Kidney (tissue), 14 donors: ENCODE data around the gene ATP11C. TPM values are rescaled to one million over a fixed set of nuclear protein-coding genes. Genes with fewer than 3 reads are reported as not detected.

Experiments
- DNase-seq, 5 donors: peaks; one replicate each; pipeline ENCODE4 v3.0.0-alpha.2; 2013 to 2020
- FAIRE-seq: peaks from 2 replicates; lab custom pipeline; 2012; peaks lifted over from hg19 to GRCh38; lab: Jason Lieb, UNC
- H3K27ac ChIP-seq, 2 donors: one replicate each; pipeline ENCODE4 v1.7.0; 2013; ENCODE audit warnings: low read depth in 2 of 2, low read length in 2 of 2, inconsistent platforms in 1 of 2
- H3K27me3 ChIP-seq: one replicate; pipeline ENCODE4 v1.7.1; 2013; ENCODE audit warnings: low read length, inconsistent platforms; ENCODE audit not compliant: control insufficient read depth, insufficient read depth
- H3K36me3 ChIP-seq, 3 donors: one replicate each; pipeline versions ENCODE4 v1.7.0 to v1.7.1; 2013; ENCODE audit warnings: low read length in 3 of 3, control low read depth in 1 of 3, inconsistent platforms in 1 of 3; ENCODE audit not compliant: insufficient read depth in 3 of 3, control insufficient read depth in 2 of 3
- H3K4me1 ChIP-seq, 3 donors: one replicate each; pipeline versions ENCODE4 v1.7.0 to v1.7.1; 2013; ENCODE audit warnings: low read length in 3 of 3, inconsistent platforms in 1 of 3, low read depth in 1 of 3; ENCODE audit not compliant: control insufficient read depth in 2 of 3, insufficient read depth in 2 of 3
- H3K4me3 ChIP-seq, 3 donors: one replicate each; pipeline versions ENCODE4 v1.7.0 to v1.8.1; 2013; ENCODE audit warnings: low read length in 3 of 3, control low read depth in 1 of 3, inconsistent platforms in 1 of 3
- H3K9ac ChIP-seq, 3 donors: one replicate each; pipeline versions ENCODE4 v1.7.0 to v1.7.1; 2013; ENCODE audit warnings: low read length in 3 of 3, control low read depth in 1 of 3, inconsistent platforms in 1 of 3
- H3K9me3 ChIP-seq, 3 donors: one replicate each; pipeline versions ENCODE4 v1.7.0 to v1.7.1; 2013; ENCODE audit warnings: low read length in 3 of 3, control low read depth in 1 of 3, inconsistent platforms in 1 of 3; ENCODE audit not compliant: control insufficient read depth in 2 of 3, insufficient read depth in 1 of 3
- intact Hi-C: fragments of 100-400 bp; cut with DNase I; formaldehyde crosslinking; loops from one replicate; pipeline ENCODE4 v1.11.1; 2022
- polyA plus RNA-seq: library from polyadenylated mRNA; stranded (reverse); fragments of 350-450 nt; fragmentation: Illumina TruSeq; extraction: RNeasy Lipid Tissue Mini Kit (QIAGEN cat#74804); gene quantifications from one replicate; pipeline ENCODE4 v1.2.3, GENCODE V29; 2014; ENCODE audit warnings: low read depth, low replicate concordance; ENCODE audit not compliant: insufficient read depth
- total RNA-seq: library from RNA; stranded (reverse); fragmentation: NEBNext Ultra II Directional; extraction: Animal tissue kit (Norgen Biotek cat#: 25700); gene quantifications from one replicate; pipeline ENCODE4 v1.2.1, GENCODE V29; 2021
- TF ChIP-seq, protein P1 (sequence below): IDR thresholded peaks from 3 replicates; pipeline ENCODE4 v1.5.1; 2012; ENCODE audit warnings: mild to moderate bottlenecking, moderate library complexity, borderline replicate concordance; ENCODE audit not compliant: insufficient read depth; ENCODE audit errors: extremely low read depth
- donor health status: control.
- donor health status: control.
- donor health status: control.
- donor health status: control.
- donor health status: control.
- donor health status: DM: yes; HTN: yes; CAD: no.
- donor health status: Normal renal cell carcinoma (clear cell type).

ATP11C gene
- total and polyA plus RNA-seq, 2 donors from 2014 or later, result 10.1 to 23.9 TPM

DNA sequence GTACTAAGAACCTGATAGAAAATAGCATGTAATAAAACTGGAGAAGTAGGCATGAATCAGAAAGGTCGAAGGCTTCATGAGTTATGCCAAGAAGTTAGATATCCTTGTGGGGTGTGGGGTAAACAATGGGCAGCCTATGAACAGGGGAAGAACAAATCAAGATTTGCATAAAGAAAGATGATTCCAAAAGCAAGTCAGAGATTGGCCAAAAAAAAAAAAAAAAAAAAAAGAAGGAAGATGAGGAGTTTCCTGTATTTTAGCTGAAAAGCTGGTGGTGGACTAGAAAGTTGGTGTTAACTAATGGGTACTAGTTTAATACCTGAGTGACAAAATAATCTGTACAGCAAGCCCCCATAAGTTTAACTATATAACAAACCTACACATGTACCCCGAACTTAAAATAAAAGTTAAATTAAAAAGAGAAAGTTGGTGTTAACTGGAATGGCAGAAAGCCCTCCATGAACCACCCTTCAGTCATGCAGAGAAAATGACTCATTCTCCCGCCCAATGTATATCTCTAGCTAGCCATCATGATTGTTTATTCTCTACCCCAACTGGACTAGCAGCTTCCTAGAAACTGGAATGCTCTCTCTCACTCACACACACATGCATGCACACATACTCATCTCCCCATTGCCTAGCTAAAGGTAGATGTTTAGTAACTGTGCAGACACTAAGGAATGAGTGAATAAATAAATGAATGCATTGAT, 41.7 kb downstream of the ATP11C start:
- intact Hi-C loops, result no loop called here
- Histone ChIP-seq H3K4me1 (no peaks in the 10 kb centered on the region), H3K36me3 (no peaks in the 10 kb centered on the region), H3K27me3 (no peaks in the 10 kb centered on the region), H3K4me3 (no peak overlapping the region), H3K27ac (no peak overlapping the region), H3K9me3 (no peaks in the 10 kb centered on the region), H3K9ac (no peak overlapping the region)
- DNase-seq (no peak), FAIRE-seq (no peak)
- TF ChIP-seq, protein P1, sequence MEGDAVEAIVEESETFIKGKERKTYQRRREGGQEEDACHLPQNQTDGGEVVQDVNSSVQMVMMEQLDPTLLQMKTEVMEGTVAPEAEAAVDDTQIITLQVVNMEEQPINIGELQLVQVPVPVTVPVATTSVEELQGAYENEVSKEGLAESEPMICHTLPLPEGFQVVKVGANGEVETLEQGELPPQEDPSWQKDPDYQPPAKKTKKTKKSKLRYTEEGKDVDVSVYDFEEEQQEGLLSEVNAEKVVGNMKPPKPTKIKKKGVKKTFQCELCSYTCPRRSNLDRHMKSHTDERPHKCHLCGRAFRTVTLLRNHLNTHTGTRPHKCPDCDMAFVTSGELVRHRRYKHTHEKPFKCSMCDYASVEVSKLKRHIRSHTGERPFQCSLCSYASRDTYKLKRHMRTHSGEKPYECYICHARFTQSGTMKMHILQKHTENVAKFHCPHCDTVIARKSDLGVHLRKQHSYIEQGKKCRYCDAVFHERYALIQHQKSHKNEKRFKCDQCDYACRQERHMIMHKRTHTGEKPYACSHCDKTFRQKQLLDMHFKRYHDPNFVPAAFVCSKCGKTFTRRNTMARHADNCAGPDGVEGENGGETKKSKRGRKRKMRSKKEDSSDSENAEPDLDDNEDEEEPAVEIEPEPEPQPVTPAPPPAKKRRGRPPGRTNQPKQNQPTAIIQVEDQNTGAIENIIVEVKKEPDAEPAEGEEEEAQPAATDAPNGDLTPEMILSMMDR, result no peak

DNA sequence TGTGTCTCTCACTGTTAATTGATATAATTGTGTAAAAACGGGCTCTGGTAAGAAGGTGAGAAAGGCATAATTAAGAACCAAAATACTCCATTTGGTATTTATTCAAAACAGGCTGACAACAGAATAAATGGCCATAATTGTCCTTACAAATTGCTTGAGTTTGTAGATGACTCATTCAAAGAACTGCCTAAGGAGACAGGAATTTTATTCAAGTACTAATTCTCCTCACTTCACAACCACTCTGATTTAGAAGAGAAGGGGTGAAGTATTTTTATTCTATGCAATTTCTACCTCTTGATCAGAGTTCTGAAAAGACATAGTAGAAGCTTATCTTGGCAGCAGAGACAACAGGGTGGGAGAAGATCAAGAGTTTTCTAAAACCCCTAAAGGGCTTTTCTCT, 43.1 kb downstream of the ATP11C start:
- H3K4me1 ChIP-seq, result no peaks in the 10 kb centered on the region
- H3K4me3 ChIP-seq, result no peak overlapping the region
- no peak overlapping the region for H3K9ac ChIP-seq
- no peaks in the 10 kb centered on the region for H3K9me3 ChIP-seq
- H3K27ac ChIP-seq, result no peak overlapping the region
- DNase-seq (no peak), FAIRE-seq (no peak)
- no peaks in the 10 kb centered on the region for H3K36me3 ChIP-seq
- TF ChIP-seq, protein P1, result no peak
- intact Hi-C loops, result no loop called here
- H3K27me3 ChIP-seq, result no peaks in the 10 kb centered on the region

DNA sequence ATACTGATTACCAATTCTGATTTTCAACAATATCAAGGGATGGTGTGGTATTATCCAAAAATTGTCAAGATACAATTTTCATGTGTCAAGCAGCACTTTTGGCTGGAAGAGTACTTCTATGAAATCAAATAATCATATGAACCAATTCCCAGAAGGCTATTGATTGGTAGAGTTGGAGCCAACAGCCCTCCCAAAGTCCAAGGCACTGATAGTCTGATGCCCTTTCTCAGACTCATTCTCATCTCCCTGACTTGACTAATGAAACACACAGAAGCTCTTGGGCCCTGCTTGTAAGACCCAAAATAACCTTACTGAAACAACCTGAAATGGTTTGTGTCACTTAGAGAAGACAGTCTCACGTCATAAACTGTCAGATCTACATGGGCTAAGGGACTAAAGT, 48.9 kb downstream of the ATP11C start:
- FAIRE-seq (no peak), DNase-seq (no peak)
- no peaks in the 10 kb centered on the region for H3K36me3 ChIP-seq
- H3K27ac ChIP-seq, result no peak overlapping the region
- no peaks in the 10 kb centered on the region for H3K27me3 ChIP-seq
- peaks cover 0 to 5% (median 3%) of the 10 kb centered on the region in 3 donors for H3K4me1 ChIP-seq
- TF ChIP-seq, protein P1, result no peak
- H3K9me3 ChIP-seq, result no peaks in the 10 kb centered on the region
- no peak overlapping the region for H3K4me3 ChIP-seq
- H3K9ac ChIP-seq, result no peak overlapping the region
- intact Hi-C loops, result no loop called here

DNA sequence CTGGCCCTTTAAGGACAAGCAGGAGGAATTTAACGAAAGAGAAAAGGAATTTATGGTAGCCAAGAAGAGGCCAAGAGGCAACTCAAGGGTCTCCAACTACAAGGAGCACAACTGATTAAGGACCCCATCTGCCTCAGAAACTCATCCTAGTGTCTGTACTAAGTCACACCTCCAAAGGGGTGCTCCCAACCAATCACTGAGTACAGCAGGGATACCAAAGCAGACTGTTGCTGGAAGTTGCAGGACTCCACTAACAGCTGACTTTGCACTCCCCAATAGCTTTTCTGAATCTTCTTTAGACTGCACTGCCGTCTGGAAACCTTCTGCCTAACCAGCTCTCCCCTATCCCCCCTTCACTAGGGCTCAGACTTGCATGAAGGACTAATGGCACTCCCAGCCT, 50.6 kb downstream of the ATP11C start:
- FAIRE-seq, result no peak
- intact Hi-C loops, result no loop called here
- H3K9me3 ChIP-seq, result no peaks in the 10 kb centered on the region
- H3K9ac ChIP-seq, result no peak overlapping the region
- DNase-seq, result no peak
- no peaks in the 10 kb centered on the region for H3K27me3 ChIP-seq
- H3K4me1 ChIP-seq, result peaks cover 0 to 5% (median 3%) of the 10 kb centered on the region in 3 donors
- no peak overlapping the region for H3K4me3 ChIP-seq
- no peak overlapping the region for H3K27ac ChIP-seq
- TF ChIP-seq, protein P1, result no peak
- H3K36me3 ChIP-seq, result no peaks in the 10 kb centered on the region
